Lung (tissue), 12 donors: ENCODE data around the gene NDUFAB1. TPM values are rescaled to one million over a fixed set of nuclear protein-coding genes. Genes with fewer than 3 reads are reported as not detected.

Experiments
- ATAC-seq: fragments of 200-7000 bp; cut with Tn5 transposase; one replicate; pipeline ENCODE4 v1.9.1; 2020; ENCODE audit warnings: moderate number of reproducible peaks; ENCODE audit not compliant: insufficient read depth, low FRiP score
- DNase-seq, 3 donors: peaks; one replicate each; pipeline ENCODE4 v3.0.0-alpha.2; 2013 to 2017
- H3K27ac ChIP-seq, 2 donors: one replicate each; pipeline ENCODE4 v1.5.1; 2013; ENCODE audit warnings: mild to moderate bottlenecking in 2 of 2, moderate library complexity in 2 of 2, control low read depth in 1 of 2, inconsistent platforms in 1 of 2, low read depth in 1 of 2, low read length in 1 of 2
- H3K27me3 ChIP-seq, 3 donors: one replicate each; pipeline ENCODE4 v1.5.1; 2013; ENCODE audit warnings: low read length in 2 of 3; ENCODE audit not compliant: control insufficient read depth in 3 of 3, insufficient read depth in 3 of 3
- H3K36me3 ChIP-seq, 4 donors: one replicate each; pipeline ENCODE4 v1.5.1; 2013; ENCODE audit warnings: low read length in 4 of 4, mild to moderate bottlenecking in 1 of 4, moderate library complexity in 1 of 4; ENCODE audit not compliant: control insufficient read depth in 4 of 4, insufficient read depth in 4 of 4
- H3K4me1 ChIP-seq, 5 donors: one replicate each; pipeline ENCODE4 v1.5.1; 2013; ENCODE audit warnings: low read length in 5 of 5, mild to moderate bottlenecking in 2 of 5, moderate library complexity in 1 of 5; ENCODE audit not compliant: control insufficient read depth in 5 of 5, insufficient read depth in 5 of 5
- H3K4me3 ChIP-seq: one replicate; pipeline ENCODE4 v1.5.1; 2013; ENCODE audit warnings: mild to moderate bottlenecking, control low read depth, moderate library complexity
- H3K9ac ChIP-seq, 2 donors: one replicate each; pipeline ENCODE4 v1.5.1; 2013; ENCODE audit warnings: low read length in 2 of 2, control low read depth in 1 of 2; ENCODE audit not compliant: insufficient read depth in 1 of 2
- H3K9me3 ChIP-seq, 4 donors: one replicate each; pipeline ENCODE4 v1.5.1; 2013; ENCODE audit warnings: low read length in 3 of 4, mild to moderate bottlenecking in 1 of 4, moderate library complexity in 1 of 4; ENCODE audit not compliant: control insufficient read depth in 4 of 4, insufficient read depth in 3 of 4
- WGBS, 2 donors: extraction: QIAGEN DNeasy Blood & Tissue Kit; methylation state at CpG; one replicate each; pipeline ENCODE4 v1.1.7; 2013; 5-methylcytosine and 5-hydroxymethylcytosine counted together
- polyA plus RNA-seq, 2 donors: library from polyadenylated mRNA; stranded (reverse); fragments of 200-250 nt; gene quantifications; one replicate each; pipeline ENCODE4 v1.2.1, GENCODE V29; 2013
- total RNA-seq, 2 donors: library from RNA; depleted of rRNA in 1 of 2; stranded (reverse); fragments of >200 nt in 1 of 2; gene quantifications; one replicate each; pipeline ENCODE4 v1.2.1, GENCODE V29; 2014 to 2021
- TF ChIP-seq, protein P1 (sequence below): IDR thresholded peaks from 2 replicates; pipeline ENCODE4 v1.5.1; 2012; ENCODE audit warnings: mild to moderate bottlenecking; ENCODE audit errors: control extremely low read depth, extremely low read depth
- donor health status: control.
- donor health status: control.
- donor health status: Bipolar disorder and iron deficiency.
- donor health status: healthy.
- donor health status: DM: yes; HTN: yes; CAD: no.

NDUFAB1 gene
- total and polyA plus RNA-seq, 4 donors = 67.4 to 127 (median 90.1) TPM

GRCh38 chr16:23535901-23536300 lies 60.2 kb downstream of the NDUFAB1 start:
- TF ChIP-seq, protein P1, sequence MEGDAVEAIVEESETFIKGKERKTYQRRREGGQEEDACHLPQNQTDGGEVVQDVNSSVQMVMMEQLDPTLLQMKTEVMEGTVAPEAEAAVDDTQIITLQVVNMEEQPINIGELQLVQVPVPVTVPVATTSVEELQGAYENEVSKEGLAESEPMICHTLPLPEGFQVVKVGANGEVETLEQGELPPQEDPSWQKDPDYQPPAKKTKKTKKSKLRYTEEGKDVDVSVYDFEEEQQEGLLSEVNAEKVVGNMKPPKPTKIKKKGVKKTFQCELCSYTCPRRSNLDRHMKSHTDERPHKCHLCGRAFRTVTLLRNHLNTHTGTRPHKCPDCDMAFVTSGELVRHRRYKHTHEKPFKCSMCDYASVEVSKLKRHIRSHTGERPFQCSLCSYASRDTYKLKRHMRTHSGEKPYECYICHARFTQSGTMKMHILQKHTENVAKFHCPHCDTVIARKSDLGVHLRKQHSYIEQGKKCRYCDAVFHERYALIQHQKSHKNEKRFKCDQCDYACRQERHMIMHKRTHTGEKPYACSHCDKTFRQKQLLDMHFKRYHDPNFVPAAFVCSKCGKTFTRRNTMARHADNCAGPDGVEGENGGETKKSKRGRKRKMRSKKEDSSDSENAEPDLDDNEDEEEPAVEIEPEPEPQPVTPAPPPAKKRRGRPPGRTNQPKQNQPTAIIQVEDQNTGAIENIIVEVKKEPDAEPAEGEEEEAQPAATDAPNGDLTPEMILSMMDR = no peak
- Histone ChIP-seq H3K9ac (no peak overlapping the region), H3K4me1 (no peaks in the 10 kb centered on the region), H3K27ac (no peak overlapping the region), H3K4me3 (no peak overlapping the region), H3K27me3 (no peaks in the 10 kb centered on the region), H3K9me3 (peaks cover 0 to 3% (median 0%) of the 10 kb centered on the region in 4 donors), H3K36me3 (peaks cover 11 to 36% (median 26%) of the 10 kb centered on the region in 4 donors)
- WGBS, 2 donors = 86 to 98% methylated on average over 2 of the region's 2 CpGs
- ATAC-seq (no peak), DNase-seq (no peak)

DNA sequence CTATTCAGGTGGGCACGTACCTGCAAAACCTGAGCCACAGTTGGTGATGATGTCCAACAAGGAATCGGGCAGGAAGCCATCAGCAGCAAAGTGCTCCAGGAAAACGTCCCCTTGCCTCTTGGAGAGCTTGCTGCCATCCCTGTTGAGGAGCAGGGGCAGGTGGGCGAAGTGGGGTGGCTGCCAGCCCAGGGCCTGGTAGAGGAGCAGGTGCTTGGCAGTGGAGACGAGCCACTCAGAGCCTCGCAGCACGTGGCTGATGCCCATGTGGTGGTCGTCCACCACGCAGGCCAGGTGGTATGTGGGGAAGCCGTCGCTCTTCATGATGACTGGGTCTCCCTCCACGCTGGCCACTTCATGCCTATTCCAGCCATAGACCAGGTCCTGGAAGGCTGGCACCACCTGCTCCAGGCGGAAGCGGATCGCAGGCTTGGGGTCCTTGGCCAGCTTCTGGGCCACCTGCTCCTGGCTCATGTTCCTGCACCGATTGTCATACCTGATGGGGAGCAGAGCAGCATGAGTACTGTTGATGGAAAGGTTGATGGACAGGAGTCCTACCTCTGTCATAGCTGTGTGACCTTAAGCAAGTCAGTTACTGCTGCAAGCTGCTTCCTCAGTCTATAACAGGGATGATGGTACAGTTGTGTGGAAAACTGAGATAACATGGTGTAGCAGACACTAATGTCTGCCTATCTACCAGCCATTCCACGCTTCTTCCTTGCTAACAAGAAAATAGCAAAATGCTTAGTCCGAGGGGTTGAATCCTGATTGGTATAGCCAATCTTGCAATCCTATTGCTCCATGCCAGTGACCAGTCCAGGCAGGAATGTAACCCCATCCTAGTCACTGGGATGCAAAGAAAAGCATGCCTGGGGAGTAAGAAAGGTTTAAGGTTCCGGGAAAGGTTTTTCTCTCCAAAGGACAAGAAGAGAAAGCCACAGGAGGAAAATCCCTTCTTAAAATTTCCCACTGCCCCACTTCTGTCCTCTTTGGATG lies 61.0 kb downstream of the NDUFAB1 start:
- Histone ChIP-seq H3K4me3 (no peak overlapping the region), H3K27me3 (no peaks in the 10 kb centered on the region), H3K4me1 (no peaks in the 10 kb centered on the region), H3K9ac (no peak overlapping the region), H3K36me3 (peaks cover 11 to 36% (median 27%) of the 10 kb centered on the region in 4 donors), H3K27ac (no peak overlapping the region), H3K9me3 (peaks cover 0 to 3% (median 0%) of the 10 kb centered on the region in 4 donors)
- DNase-seq = no peak
- 96 to 97% methylated on average over 19 of the region's 19 CpGs for WGBS, 2 donors
- ATAC-seq = no peak
- TF ChIP-seq, protein P1 = no peak

- TF ChIP-seq, protein P1 = no peak
- Histone ChIP-seq H3K27me3 (no peaks in the 10 kb centered on the region), H3K4me1 (no peaks in the 10 kb centered on the region), H3K27ac (no peak overlapping the region), H3K4me3 (no peak overlapping the region), H3K9ac (no peak overlapping the region), H3K36me3 (peaks cover 23 to 46% (median 31%) of the 10 kb centered on the region in 4 donors), H3K9me3 (peaks cover 0 to 3% (median 0%) of the 10 kb centered on the region in 4 donors)
- no peak for ATAC-seq
- DNase-seq = no peak
- WGBS, 2 donors = 100% methylated on average over 1 of the region's 1 CpG
Measured at GRCh38 chr16:23532448-23532847, 63.7 kb downstream of the NDUFAB1 start.

Other genes starting within 250 kb of the NDUFAB1 start
- 10 to 100 TPM; 24.1 to 34.0 TPM for gene COG7, start 143.1 kb downstream of the NDUFAB1 start, total RNA-seq
- 10 to 100 TPM; 14.9 to 16.0 TPM for gene COG7, start 143.1 kb downstream of the NDUFAB1 start, polyA plus RNA-seq
- gene GGA2, start 85.8 kb downstream of the NDUFAB1 start, total RNA-seq = 100 to 1,000 TPM in 1 of 2 donors, 10 to 100 TPM in 1; 88.5 to 118 TPM
- 10 to 100 TPM; 29.4 to 39.3 TPM for gene GGA2, start 85.8 kb downstream of the NDUFAB1 start, polyA plus RNA-seq
- gene EARS2, start 39.0 kb downstream of the NDUFAB1 start, total RNA-seq = 10 to 100 TPM; 25.2 to 25.7 TPM
- 10 to 100 TPM; 17.7 to 19.3 TPM for gene EARS2, start 39.0 kb downstream of the NDUFAB1 start, polyA plus RNA-seq
- 10 to 100 TPM; 48.8 to 61.4 TPM for gene UBFD1, start 38.6 kb downstream of the NDUFAB1 start, total RNA-seq
- gene UBFD1, start 38.6 kb downstream of the NDUFAB1 start, polyA plus RNA-seq = 10 to 100 TPM in 1 of 2 donors, 1 to 10 TPM in 1; 8.5 to 13.9 TPM
- 10 to 100 TPM in 1 of 2 donors, 1 to 10 TPM in 1; 8.3 to 12.0 TPM for gene PALB2, start 45.0 kb upstream of the NDUFAB1 start, total RNA-seq
- gene PALB2, start 45.0 kb upstream of the NDUFAB1 start, polyA plus RNA-seq = 10 to 100 TPM in 1 of 2 donors, 1 to 10 TPM in 1; 6.3 to 12.9 TPM
- 10 to 100 TPM; 39.0 to 46.2 TPM for gene DCTN5, start 45.1 kb upstream of the NDUFAB1 start, total RNA-seq
- 10 to 100 TPM; 10.5 to 30.4 TPM for gene DCTN5, start 45.1 kb upstream of the NDUFAB1 start, polyA plus RNA-seq
- gene PLK1, start 82.6 kb upstream of the NDUFAB1 start, total RNA-seq = 1 to 10 TPM; 3.2 to 3.3 TPM
- gene PLK1, start 82.6 kb upstream of the NDUFAB1 start, polyA plus RNA-seq = 1 to 10 TPM; 1.9 to 3.6 TPM
- 10 to 100 TPM in 1 of 2 donors, under 1 TPM in 1; 0.46 to 10.6 TPM for gene ERN2, start 116.9 kb upstream of the NDUFAB1 start, total RNA-seq
- 1 to 10 TPM; 2.6 to 4.4 TPM for gene ERN2, start 116.9 kb upstream of the NDUFAB1 start, polyA plus RNA-seq
- 1 to 10 TPM in 1 of 2 donors, not detected in 1; 2.0 TPM for gene CHP2, start 158.7 kb upstream of the NDUFAB1 start, total RNA-seq
- gene CHP2, start 158.7 kb upstream of the NDUFAB1 start, polyA plus RNA-seq = under 1 TPM; 0.06 TPM
- 10 to 100 TPM; 24.3 to 46.4 TPM for gene PRKCB, start 239.7 kb upstream of the NDUFAB1 start, total RNA-seq
- 10 to 100 TPM in 1 of 2 donors, 1 to 10 TPM in 1; 2.5 to 19.2 TPM for gene PRKCB, start 239.7 kb upstream of the NDUFAB1 start, polyA plus RNA-seq